OCI-LY1 (cell line): Measurements from ENCODE around the gene GRK2.

Source experiments
- H2AFZ ChIP-seq: fragments of 200-600 bp; sonication (generic), shearing (Covaris generic); 2 replicates; pipeline ENCODE4 v1.6.0; 2014; ENCODE audit warnings: antibody characterized with exemption, mild to moderate bottlenecking, low read length
- H3F3A ChIP-seq: fragments of 200-600 bp; sonication (generic), shearing (Covaris generic); 2 replicates; pipeline ENCODE4 v1.6.0; 2014; ENCODE audit warnings: mild to moderate bottlenecking, antibody characterized with exemption, low read length, moderate library complexity; ENCODE audit not compliant: insufficient read depth
- H3K27ac ChIP-seq: fragments of 200-600 bp; sonication (generic); 2 replicates; pipeline ENCODE4 v1.5.1; 2014; ENCODE audit warnings: low read length, mixed run types, mild to moderate bottlenecking, low read depth; ENCODE audit not compliant: poor library complexity, severe bottlenecking
- H3K27me3 ChIP-seq: fragments of 200-600 bp; sonication (generic); 2 replicates; pipeline ENCODE4 v1.6.0; 2014; ENCODE audit warnings: antibody characterized with exemption, mild to moderate bottlenecking, low read length, moderate library complexity; ENCODE audit not compliant: insufficient read depth
- H3K36me3 ChIP-seq: fragments of 200-600 bp; sonication (generic); 2 replicates; pipeline ENCODE4 v1.6.1; 2014; ENCODE audit warnings: mild to moderate bottlenecking, antibody characterized with exemption, low read length, moderate library complexity, mixed read lengths; ENCODE audit not compliant: insufficient read depth
- H3K4me1 ChIP-seq: fragments of 200-600 bp; sonication (generic); 2 replicates; pipeline ENCODE4 v1.5.1; 2014; ENCODE audit warnings: mild to moderate bottlenecking, low read length, moderate library complexity; ENCODE audit not compliant: insufficient read depth, severe bottlenecking
- H3K4me2 ChIP-seq: fragments of 200-600 bp; sonication (generic), shearing (Covaris generic); 2 replicates; pipeline ENCODE4 v1.6.1; 2014; ENCODE audit warnings: low read length
- H3K4me3 ChIP-seq: fragments of 200-600 bp; sonication (generic); 2 replicates; pipeline ENCODE4 v1.5.1; 2014; ENCODE audit warnings: low read length, low read depth, mild to moderate bottlenecking, mixed read lengths; ENCODE audit not compliant: poor library complexity, severe bottlenecking
- H3K79me2 ChIP-seq: fragments of 200-600 bp; shearing (Covaris generic); 2 replicates; pipeline ENCODE4 v1.6.1; 2016; ENCODE audit warnings: mixed run types, low read length, mixed read lengths; ENCODE audit not compliant: insufficient read depth
- H3K9ac ChIP-seq: fragments of 200-600 bp; sonication (generic), shearing (Covaris generic); 2 replicates; pipeline ENCODE4 v1.6.1; 2014; ENCODE audit warnings: mild to moderate bottlenecking, low read length, mixed read lengths
- H3K9me2 ChIP-seq: fragments of 200-600 bp; sonication (generic), shearing (Covaris generic); 2 replicates; pipeline ENCODE4 v1.6.1; 2014; ENCODE audit warnings: low read depth, mild to moderate bottlenecking, low read length, mixed read lengths
- H3K9me3 ChIP-seq: fragments of 200-600 bp; shearing (Covaris generic); 2 replicates; pipeline ENCODE4 v1.6.1; 2014; ENCODE audit warnings: low read length, mixed read lengths
- H4K20me1 ChIP-seq: fragments of 200-600 bp; sonication (generic), shearing (Covaris generic); 2 replicates; pipeline ENCODE4 v1.6.0; 2016; ENCODE audit warnings: mild to moderate bottlenecking, low read length; ENCODE audit not compliant: insufficient read depth
- EZH2 ChIP-seq: fragments of 200-600 bp; sonication (generic), shearing (Covaris generic); IDR thresholded peaks from 2 replicates; pipeline ENCODE4 v1.8.0; 2017; ENCODE audit warnings: borderline replicate concordance, mixed run types, mild to moderate bottlenecking, antibody characterized with exemption, low read length, moderate library complexity, mixed read lengths
- TF ChIP-seq, protein P1 (sequence below): fragments of 200-600 bp; sonication (generic), shearing (Covaris generic); IDR thresholded peaks from 2 replicates; pipeline ENCODE4 v1.5.1; 2017; ENCODE audit warnings: mild to moderate bottlenecking, antibody characterized with exemption, low read length, moderate library complexity, mixed read lengths

The GRK2 gene

DNA sequence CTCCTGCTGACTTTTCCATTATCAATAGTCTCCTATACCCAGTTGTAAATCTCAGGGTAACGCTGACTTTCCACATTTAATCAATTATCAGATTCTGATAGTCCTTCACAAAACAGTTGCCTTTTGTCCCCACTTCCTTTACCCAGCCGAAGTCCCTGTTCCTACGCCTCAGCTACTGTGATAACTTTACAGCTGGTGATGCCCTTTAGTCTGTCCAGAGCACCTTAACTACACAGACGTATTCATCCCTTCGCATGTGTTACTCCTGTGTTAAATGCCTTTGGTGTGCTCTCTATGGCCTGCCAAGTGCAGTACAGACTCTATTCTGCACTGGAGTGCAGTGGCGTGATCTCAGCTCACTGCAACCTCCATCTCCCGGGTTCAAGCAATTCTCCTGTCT lies 57.3 kb downstream of the GRK2 start:
- H3K4me1 ChIP-seq: peaks cover 4% of the 10 kb centered on the region
- no peak for TF ChIP-seq EZH2
- TF ChIP-seq, protein P1, sequence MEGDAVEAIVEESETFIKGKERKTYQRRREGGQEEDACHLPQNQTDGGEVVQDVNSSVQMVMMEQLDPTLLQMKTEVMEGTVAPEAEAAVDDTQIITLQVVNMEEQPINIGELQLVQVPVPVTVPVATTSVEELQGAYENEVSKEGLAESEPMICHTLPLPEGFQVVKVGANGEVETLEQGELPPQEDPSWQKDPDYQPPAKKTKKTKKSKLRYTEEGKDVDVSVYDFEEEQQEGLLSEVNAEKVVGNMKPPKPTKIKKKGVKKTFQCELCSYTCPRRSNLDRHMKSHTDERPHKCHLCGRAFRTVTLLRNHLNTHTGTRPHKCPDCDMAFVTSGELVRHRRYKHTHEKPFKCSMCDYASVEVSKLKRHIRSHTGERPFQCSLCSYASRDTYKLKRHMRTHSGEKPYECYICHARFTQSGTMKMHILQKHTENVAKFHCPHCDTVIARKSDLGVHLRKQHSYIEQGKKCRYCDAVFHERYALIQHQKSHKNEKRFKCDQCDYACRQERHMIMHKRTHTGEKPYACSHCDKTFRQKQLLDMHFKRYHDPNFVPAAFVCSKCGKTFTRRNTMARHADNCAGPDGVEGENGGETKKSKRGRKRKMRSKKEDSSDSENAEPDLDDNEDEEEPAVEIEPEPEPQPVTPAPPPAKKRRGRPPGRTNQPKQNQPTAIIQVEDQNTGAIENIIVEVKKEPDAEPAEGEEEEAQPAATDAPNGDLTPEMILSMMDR: no peak
- H3K9me3 ChIP-seq: no peaks in the 10 kb centered on the region
- H3F3A ChIP-seq: no peaks in the 10 kb centered on the region
- no peak overlapping the region for H3K4me2 ChIP-seq
- H3K9ac ChIP-seq: no peak overlapping the region
- H3K9me2 ChIP-seq: no peaks in the 10 kb centered on the region
- no peak overlapping the region for H3K4me3 ChIP-seq
- no peak overlapping the region for H3K27ac ChIP-seq
- H3K79me2 ChIP-seq: no peaks in the 10 kb centered on the region
- no peaks in the 10 kb centered on the region for H3K36me3 ChIP-seq
- no peaks in the 10 kb centered on the region for H3K27me3 ChIP-seq
- H4K20me1 ChIP-seq: no peaks in the 10 kb centered on the region
- H2AFZ ChIP-seq: no peak overlapping the region

DNA sequence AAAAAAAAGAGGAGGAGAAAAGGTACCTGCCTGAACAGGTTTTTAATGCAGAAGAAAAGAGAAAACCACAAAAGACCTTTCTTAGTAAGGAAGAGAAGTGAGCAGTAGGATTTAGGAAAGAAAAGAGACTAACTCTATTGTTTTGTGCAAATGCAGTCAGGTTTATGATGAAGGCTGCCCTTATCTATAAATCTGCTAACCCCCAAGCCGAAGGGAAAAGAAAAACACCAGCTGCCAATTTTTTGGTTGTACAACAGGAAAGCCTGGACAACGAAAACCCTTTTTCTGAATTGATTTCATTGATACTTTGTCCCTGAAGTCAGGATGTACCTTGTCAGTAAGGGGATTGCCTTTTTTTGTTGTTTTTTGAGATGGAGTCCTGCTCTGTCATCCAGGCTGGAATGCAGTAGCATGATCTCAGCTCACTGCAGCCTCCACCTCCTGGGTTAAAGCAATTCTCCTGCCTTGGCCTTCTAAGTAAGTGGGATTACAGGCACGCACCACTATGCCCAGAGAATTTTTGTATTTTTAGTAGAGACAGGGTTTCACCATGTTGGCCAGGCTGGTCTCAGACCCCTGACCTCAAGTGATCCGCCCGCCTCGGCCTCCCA lies 65.9 kb downstream of the GRK2 start:
- H3K9me2 ChIP-seq: no peaks in the 10 kb centered on the region
- H3K27ac ChIP-seq: no peak overlapping the region
- H3K4me3 ChIP-seq: no peak overlapping the region
- H3K36me3 ChIP-seq: no peaks in the 10 kb centered on the region
- H3K79me2 ChIP-seq: no peaks in the 10 kb centered on the region
- no peak overlapping the region for H3K4me2 ChIP-seq
- H3F3A ChIP-seq: no peaks in the 10 kb centered on the region
- H3K4me1 ChIP-seq: no peaks in the 10 kb centered on the region
- no peaks in the 10 kb centered on the region for H3K27me3 ChIP-seq
- no peaks in the 10 kb centered on the region for H4K20me1 ChIP-seq
- TF ChIP-seq, protein P1: no peak
- no peak for TF ChIP-seq EZH2
- H2AFZ ChIP-seq: no peak overlapping the region
- no peak overlapping the region for H3K9ac ChIP-seq
- no peaks in the 10 kb centered on the region for H3K9me3 ChIP-seq
